ENCODE data around the gene GPS1.
"Not testable (repeated sequence)": the region's sequence is repeated elsewhere in the genome, so short reads cannot be mapped to it uniquely, and the experiment has no call there.

The GPS1 gene

GRCh38 chr17:82025401-82026107, 26.1 kb upstream of the GPS1 start:
- DNase-seq (ENCODE audit: low read depth in 3 of 3, low spot score in 1 of 3): no peak

- no peak for DNase-seq (ENCODE audit: low read depth in 3 of 3, low spot score in 1 of 3)
These were observed 23.5 kb upstream of the GPS1 start for GRCh38 chr17:82028246-82028645.

DNA sequence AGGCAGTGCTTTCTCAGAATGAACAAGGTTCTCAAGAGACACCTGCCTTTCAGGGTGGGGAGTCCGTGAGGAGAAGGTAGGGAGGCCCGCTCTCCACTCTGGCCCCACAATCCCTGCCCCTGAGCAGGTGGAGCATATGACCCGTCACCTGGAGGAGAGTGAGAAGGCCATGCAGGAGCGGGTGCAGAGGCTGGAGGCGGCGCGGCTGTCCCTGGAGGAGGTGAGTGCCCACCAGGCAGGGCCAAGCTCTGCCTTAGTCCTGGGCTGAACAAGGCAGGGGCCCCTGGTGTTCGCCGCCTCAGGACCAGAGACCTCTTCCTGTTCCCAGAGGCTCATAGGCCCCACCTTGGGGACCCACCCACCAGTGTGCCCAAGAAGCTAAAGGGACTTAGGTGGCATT, 22.7 kb upstream of the GPS1 start:
- no peak for DNase-seq (ENCODE audit: low read depth in 3 of 3, low spot score in 1 of 3)

DNA sequence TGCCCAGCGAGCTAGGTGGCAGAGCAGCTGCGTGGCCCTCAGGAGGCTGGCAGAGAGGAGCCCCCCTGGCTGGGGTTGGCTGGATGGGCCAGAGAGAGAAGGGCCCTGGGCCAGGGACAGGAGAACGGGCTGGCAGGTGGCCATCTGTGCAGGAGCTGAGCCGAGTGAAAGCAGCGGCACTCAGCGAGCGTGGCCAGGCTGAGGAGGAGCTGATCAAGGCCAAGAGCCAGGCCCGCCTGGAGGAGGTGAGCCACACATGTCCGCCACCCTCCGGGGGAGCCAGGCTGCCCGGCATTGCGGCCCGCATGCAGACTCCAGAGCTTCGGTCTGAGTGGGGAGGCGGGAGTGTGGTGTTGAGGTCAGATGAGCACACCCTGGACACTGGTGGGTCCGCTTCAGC, 22.3 kb upstream of the GPS1 start:
- no peak for DNase-seq (ENCODE audit: low read depth in 3 of 3, low spot score in 1 of 3)

DNA sequence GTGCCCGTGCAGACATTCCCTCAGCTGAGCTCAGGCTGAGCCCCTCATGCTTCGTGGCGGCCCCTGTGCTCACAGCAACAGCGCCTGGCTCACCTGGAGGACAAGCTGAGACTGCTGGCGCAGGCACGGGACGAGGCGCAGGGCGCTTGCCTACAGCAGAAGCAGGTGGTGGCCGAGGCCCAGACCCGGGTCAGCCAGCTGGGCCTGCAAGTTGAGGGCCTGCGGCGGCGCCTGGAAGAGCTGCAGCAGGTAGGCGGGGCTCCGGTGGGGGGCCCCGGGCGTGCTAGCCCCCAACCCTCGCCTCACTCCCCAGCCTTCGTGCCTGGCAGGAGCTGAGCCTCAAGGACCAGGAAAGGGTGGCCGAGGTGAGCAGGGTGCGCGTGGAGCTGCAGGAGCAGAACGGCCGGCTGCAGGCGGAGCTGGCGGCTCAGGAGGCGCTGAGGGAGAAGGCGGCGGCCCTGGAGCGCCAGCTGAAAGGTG, 21.7 kb upstream of the GPS1 start:
- DNase-seq (ENCODE audit: low read depth in 3 of 3, low spot score in 1 of 3): no peak

- peak; percentile 67 to 71 (median 70) for DNase-seq (ENCODE audit: low read depth in 3 of 3, low spot score in 1 of 3)
These were observed 21.0 kb upstream of the GPS1 start for GRCh38 chr17:82030470-82031302.

GRCh38 chr17:82031303-82031884, 20.3 kb upstream of the GPS1 start, which contains the start of gene RAC3:
Gene RAC3, plus strand, starts transcription at chr17:82031678. Its CDS starts 84 bp downstream, at chr17:82031762.
- no peak for DNase-seq (ENCODE audit: low read depth in 3 of 3, low spot score in 1 of 3)

DNA sequence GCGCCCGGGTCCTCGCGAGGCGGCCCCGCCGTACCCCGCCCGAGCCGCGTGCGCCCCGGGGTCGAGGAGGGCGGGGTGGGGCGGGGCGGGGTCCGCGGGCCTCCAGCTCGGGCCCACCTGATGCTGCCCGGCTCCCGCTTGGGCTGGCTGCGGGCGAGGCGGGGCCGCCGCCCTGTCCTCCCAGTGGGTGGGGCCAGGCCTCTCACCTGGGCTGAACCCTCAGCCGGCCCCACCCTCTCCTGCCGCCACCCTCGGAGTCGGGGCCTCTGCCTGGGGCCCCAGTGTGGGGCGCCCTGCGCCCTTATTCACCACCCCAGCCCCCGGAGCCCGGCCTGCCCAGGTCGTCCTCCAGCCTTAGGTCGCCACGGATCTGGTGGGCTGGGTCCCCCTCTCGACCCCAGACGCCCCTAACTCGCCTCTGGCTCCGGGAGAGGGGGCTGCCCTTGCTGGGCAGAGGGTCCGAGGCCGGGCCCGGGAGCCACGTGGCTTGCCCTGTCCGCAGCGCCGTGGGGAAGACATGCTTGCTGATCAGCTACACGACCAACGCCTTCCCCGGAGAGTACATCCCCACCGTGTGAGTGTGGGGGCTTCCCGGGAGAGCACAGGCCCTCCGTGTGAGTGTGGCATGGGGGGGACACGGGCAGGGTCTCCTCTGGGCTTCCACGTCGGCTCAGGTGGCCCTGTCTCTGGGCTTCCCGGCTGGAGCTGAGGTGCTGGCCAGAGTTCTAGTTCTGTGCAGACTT, 19.6 kb upstream of the GPS1 start:
- DNase-seq (ENCODE audit: low read depth in 3 of 3, low spot score in 1 of 3): no peak

GRCh38 chr17:82033359-82034085, 18.2 kb upstream of the GPS1 start:
- no peak for DNase-seq (ENCODE audit: low read depth in 3 of 3, low spot score in 1 of 3)

- DNase-seq (ENCODE audit: low read depth in 3 of 3, low spot score in 1 of 3): no peak
These were observed 17.2 kb upstream of the GPS1 start for GRCh38 chr17:82034371-82035011.

- no peak for DNase-seq (ENCODE audit: low read depth in 3 of 3, low spot score in 1 of 3)
These were observed 16.2 kb upstream of the GPS1 start for GRCh38 chr17:82035488-82035887.

DNA sequence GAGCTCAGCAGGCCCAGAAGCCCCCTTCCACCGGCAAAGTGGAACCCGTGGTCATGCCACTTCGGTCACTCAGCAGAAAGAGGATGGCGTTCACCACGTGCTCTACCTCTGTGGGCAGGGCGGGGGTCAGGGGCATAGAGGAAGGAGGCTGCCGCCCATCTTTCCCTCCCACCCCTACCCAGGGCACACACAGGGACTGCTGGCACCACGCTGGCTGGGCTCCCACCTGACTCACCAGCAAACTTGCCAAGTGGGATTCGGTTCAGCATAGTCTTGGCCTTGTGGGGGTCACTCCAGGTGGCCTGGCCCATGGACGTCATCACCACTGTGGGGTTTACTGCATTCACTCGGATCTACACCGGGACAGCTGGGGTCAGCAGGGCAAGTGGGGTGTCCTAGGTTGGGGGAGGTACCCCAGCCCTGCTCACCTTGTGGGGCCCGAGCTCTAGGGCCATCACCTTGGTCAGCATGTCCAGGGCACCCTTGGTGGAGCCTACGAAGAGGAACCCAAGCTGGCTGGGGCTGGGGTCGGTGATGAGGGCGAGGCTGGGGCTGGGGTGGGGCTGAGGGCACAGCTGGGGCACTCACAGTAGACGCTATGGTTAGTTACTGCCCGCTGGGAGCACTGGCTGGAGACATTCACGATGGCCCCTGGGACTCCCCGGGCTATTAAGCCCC, 15.6 kb upstream of the GPS1 start:
- DNase-seq (ENCODE audit: low read depth in 3 of 3, low spot score in 1 of 3): no peak

- no peak for DNase-seq (ENCODE audit: low read depth in 3 of 3, low spot score in 1 of 3)
These were observed 15.0 kb upstream of the GPS1 start for GRCh38 chr17:82036634-82037091.

DNA sequence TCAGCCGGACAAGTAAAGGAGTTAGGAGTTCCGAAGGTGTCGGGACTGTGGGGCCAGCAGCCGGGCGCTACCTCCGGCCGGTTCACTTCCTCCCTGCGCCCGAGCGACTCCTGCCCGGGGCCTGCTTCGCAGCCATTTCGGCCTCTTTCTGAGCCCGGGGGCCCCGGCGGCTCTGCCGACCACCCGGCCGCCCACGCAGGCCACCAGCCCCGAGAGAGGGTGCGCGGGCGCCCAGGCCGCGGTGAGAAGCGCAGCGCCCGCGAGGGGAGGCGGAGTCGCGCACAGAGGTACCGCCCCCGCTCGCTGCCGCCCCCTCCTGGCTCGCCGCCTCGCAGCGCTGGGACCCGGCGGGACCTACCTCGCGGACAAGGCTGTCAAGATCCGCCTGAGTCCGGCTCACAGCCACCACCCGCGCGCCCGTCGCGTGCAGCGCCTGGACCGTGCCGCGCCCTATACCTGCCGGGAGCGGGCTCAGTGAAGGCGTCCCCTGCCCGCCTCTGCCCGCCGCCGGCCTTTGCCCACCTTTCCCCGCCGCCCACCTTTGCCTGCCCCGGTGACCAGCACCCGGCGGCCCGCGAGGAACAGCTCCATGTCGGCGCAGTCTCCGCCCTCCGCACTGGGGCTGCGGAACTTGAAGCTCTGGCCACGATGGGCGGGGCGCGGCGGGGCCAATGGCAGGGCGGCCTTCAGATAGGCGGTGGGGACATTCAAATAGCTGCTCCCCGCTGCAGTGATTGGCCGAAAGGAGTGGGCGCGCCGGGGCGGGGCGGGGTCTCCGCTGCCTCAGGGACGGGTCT, 14.4 kb upstream of the GPS1 start, which contains the start of gene DCXR:
Gene DCXR (minus strand): TSS at position 606 of the 797 bp plus-strand sequence. CDS start 15 bp downstream, at position 591.
- peak; percentile 82 to 88 (median 85) for DNase-seq (ENCODE audit: low read depth in 3 of 3, low spot score in 1 of 3)

GRCh38 chr17:82037889-82038195, 13.9 kb upstream of the GPS1 start:
- DNase-seq (ENCODE audit: low read depth in 3 of 3, low spot score in 1 of 3): no peak

GRCh38 chr17:82038796-82039409, 12.8 kb upstream of the GPS1 start:
- DNase-seq (ENCODE audit: low read depth in 3 of 3, low spot score in 1 of 3): not testable (repeated sequence)

DNA sequence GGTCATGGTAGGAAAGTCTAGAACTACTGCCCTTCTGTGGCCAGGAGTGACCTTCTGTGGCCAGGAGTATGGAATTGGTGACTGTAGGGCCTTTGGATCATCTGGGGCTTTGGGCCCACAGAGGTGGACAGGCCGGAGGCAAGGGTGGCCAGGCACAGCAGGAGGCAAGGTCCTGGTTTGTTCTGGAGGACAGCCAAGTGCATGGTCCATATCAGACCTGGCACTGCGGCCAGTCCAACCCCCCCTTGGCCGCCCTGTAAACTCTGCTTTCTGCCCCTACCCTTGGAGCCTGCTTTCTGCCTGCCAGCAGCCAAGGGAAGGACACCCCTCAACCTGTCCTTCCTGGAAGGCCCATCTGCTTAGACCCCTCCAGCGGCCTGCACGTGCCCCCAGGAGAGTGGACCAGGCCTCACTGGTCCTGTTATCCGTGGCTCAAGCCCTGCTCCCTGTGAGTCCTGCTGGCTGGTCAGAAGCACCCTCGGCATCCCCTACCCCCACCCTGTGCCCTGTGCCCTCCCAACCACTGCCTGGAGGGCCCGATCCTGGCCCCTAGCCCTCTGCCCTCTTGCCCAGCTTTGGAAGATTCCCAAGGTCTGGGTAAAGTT, 11.9 kb upstream of the GPS1 start:
- no peak for DNase-seq (ENCODE audit: low read depth in 3 of 3, low spot score in 1 of 3)

All from stimulated activated CD4-positive, alpha-beta T cell treated with anti-CD3 and anti-CD28 coated beads, TNF-alpha, amount 100 ng/mL, for 1 hour (primary cell).